ENCODE results near the gene ADNP2.
A peak's percentile ranks its signal among the peaks of the same experiment; 100 is the strongest.

ADNP2 gene

GRCh38 chr18:80167931-80168330, 58.9 kb downstream of the ADNP2 start:
- Histone ChIP-seq H3K4me3 (no peak overlapping the region), H3K27ac (no peak overlapping the region)

GRCh38 chr18:80168346-80168745, 59.3 kb downstream of the ADNP2 start:
- H3K27ac ChIP-seq, result no peak overlapping the region
- H3K4me3 ChIP-seq, result no peak overlapping the region

DNA sequence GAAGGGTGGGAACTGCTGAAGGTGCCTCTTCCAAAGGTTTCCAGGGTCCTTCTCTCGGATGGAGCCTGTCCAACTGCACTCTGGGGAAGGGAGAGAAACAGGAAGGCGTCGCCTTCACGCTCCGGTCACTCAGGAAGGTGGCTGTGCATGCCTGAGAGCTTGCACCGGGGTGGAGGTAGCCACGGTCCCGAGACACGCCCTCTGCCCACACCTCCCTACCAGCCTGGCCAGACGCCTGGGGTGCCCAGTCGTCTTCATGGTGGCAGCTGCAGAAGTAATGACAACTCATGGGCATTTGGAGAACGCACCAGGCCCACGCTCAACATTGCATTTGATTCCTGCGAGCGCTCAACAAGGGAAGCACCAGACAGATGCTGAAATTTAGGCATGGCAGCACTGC, 59.9 kb downstream of the ADNP2 start:
- Histone ChIP-seq H3K4me3 (no peak overlapping the region), H3K27ac (no peak overlapping the region)

- no peak overlapping the region for H3K4me3 ChIP-seq
Measured at GRCh38 chr18:80169607-80170006, 60.5 kb downstream of the ADNP2 start.

GRCh38 chr18:80170395-80171053, 61.5 kb downstream of the ADNP2 start:
- no peak overlapping the region for H3K4me3 ChIP-seq
- H3K27ac ChIP-seq, result peak overlapping the region in 1 of 21 experiments; percentile 28

More at GRCh38 chr18:80169607-80170006, 60.5 kb downstream of the ADNP2 start:
- no peak overlapping the region for H3K27ac ChIP-seq

- H3K4me3 ChIP-seq, result no peak overlapping the region
- H3K27ac ChIP-seq, result peak overlapping the region in 4 of 21 experiments; percentile 16 to 28 (median 18)
Measured at GRCh38 chr18:80171054-80171872, 62.2 kb downstream of the ADNP2 start.

DNA sequence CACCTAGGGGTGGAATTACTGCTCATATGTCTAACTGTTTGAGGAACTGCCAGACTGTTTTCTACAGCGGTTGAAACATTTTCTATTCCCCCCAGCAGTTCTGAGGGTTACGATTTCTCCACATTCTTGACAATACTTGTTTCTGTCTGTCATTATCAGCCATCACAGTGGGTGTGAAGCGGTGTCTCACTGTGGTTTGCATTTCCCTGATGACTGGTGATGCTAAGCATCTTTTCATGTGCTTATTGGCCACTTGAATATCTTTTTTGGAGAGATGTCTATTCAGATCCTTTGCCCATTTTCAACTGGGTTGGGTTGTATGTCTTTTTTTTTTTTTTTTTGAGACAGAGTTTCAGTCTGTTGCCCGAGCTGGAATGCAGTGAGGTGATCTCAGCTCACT, 63.0 kb downstream of the ADNP2 start:
- Histone ChIP-seq H3K4me3 (no peak overlapping the region), H3K27ac (peak overlapping the region in 2 of 21 experiments; percentile 16 to 18)

- Histone ChIP-seq H3K4me3 (no peak overlapping the region), H3K27ac (no peak overlapping the region)
Measured at GRCh38 chr18:80173060-80173459, 64.0 kb downstream of the ADNP2 start.

GRCh38 chr18:80175451-80176204, 66.6 kb downstream of the ADNP2 start:
- Histone ChIP-seq H3K4me3 (no peak overlapping the region), H3K27ac (peak overlapping the region in 15 of 21 experiments; percentile 5 to 76 (median 50))

DNA sequence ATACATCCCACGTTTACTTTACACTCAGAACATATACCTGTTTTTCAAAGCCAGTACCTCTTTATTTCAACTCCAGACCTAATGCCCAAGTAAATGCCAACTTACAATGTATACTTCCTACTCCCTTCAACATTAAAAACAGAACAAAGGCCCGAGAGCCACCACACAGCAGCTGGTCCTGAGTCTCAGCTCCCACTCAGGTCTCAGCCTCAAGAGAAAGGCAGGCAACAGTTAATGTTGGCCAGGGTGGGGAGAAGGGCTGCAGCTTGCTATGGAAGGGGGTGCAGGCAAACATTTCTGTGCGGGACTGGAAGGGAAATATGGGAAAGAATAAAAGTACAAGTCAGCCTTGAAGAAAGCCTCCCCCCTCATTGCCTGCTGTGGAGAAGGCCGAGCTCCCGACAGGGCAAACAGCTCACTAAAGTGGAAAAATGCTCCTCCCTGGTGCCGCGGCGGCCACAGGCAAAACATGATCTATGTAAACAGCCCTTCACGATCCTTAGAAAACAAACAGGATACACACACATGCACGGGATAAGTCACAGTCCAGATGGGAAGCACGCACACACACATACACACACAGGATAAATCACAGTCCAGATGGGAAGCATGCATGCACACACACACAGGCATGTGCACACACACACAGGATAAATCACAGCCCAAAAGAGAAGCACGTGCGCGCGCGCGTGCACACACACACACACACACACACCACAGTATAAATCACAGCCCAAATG, 67.4 kb downstream of the ADNP2 start:
- Histone ChIP-seq H3K4me3 (no peak overlapping the region), H3K27ac (peak overlapping the region in 12 of 21 experiments; percentile 5 to 76 (median 58))

DNA sequence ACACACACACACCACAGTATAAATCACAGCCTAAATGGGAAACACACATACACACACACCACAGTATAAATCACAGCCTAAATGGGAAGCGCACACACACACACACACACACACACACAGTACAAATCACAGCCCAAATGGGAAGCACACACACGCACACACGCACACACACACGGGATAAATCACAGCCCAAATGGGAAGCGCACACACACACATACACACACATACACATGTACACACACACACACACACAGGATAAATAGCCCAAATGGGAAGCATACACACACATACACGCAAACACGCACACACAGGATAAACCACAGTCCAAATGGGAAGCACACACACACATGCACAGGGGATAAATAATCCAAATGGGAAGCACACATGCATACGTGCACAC, 68.1 kb downstream of the ADNP2 start:
- Histone ChIP-seq H3K4me3 (no peak overlapping the region), H3K27ac (peak overlapping the region in 1 of 21 experiments; percentile 63)

- H3K27ac ChIP-seq, result peak overlapping the region in 20 of 21 experiments; percentile 58 to 89 (median 76)
- peak overlapping the region in 1 of 7 experiments; percentile 17 for H3K4me3 ChIP-seq
Measured at GRCh38 chr18:80178935-80179818, 70.1 kb downstream of the ADNP2 start.

- peak overlapping the region in 20 of 21 experiments; percentile 61 to 89 (median 76) for H3K27ac ChIP-seq
- H3K4me3 ChIP-seq, result peak overlapping the region in 1 of 7 experiments; percentile 17
Measured at GRCh38 chr18:80179857-80180558, 70.9 kb downstream of the ADNP2 start.

- Histone ChIP-seq H3K27ac (peak overlapping the region in 19 of 21 experiments; percentile 60 to 89 (median 76)), H3K4me3 (no peak overlapping the region)
Measured at GRCh38 chr18:80180778-80181564, 71.9 kb downstream of the ADNP2 start.

DNA sequence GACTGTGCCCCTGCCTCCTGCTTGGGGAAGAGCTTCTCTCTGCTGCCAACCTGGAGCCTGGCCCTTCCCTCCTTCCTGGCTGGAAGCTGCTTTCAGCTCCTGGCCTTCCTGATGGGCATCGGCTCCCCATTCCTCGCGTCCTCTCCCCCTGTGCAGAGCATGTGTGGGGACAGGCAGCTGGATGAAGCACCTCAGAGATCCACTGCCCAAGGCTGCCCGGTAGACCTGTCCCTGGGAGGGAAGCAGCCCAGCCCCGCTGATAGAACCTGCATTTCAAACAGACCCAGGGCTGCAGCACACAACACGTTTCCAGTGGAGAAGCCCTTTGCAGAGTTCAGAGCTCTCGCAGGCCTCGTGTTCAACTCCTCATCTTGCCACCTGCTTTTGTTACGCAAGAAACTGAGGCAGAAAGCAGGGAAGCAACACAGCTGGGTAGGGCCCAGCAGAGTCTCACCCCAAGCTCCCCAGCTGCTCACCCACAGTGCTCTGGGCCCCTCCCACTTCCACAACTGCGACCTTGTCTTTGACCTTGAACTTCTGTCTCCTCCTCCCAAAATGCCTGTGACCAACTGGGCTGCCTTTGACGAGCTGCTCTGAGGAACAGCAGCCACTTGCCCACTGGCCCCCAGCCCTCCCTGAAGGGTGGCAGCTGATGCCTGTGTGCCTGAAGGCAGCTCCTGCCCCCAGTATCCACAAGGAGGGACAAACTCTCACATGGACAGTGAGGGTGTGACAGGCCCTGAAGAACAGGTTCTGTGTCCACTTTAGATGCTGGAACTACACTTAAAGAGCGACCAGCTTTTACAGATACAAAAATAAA, 72.8 kb downstream of the ADNP2 start:
- Histone ChIP-seq H3K27ac (peak overlapping the region in 12 of 21 experiments; percentile 3 to 87 (median 62)), H3K4me3 (no peak overlapping the region)

GRCh38 chr18:80182855-80183254, 73.8 kb downstream of the ADNP2 start:
- Histone ChIP-seq H3K27ac (peak overlapping the region in 8 of 21 experiments; percentile 12 to 69 (median 32)), H3K4me3 (no peak overlapping the region)

Measured in skin epidermis (tissue), 12 donors.